DND-41 (cell line): ENCODE results near the gene TEKT4.
"Not testable (repeated sequence)": the region's sequence is repeated elsewhere in the genome, so short reads cannot be mapped to it uniquely, and the experiment has no call there.

Experiments
- ATAC-seq: fragments of 200-7000 bp; cut with Tn5 transposase; 3 replicates; pipeline ENCODE4 v1.9.1; 2021; ENCODE audit warnings: low read depth; ENCODE audit not compliant: insufficient read depth
- DNase-seq: peaks from one replicate; pipeline ENCODE4 v3.0.0-alpha.2; 2020
- H2AFZ ChIP-seq: 2 replicates; pipeline ENCODE4 v1.6.0; 2012; ENCODE audit warnings: low read depth, low read length
- H3K27ac ChIP-seq: 2 replicates; pipeline ENCODE4 v1.5.1; 2012; ENCODE audit warnings: low read length, inconsistent platforms
- H3K27me3 ChIP-seq: fragments of 200-600 bp; sonication (generic); 2 replicates; pipeline ENCODE4 v1.6.0; 2012; ENCODE audit warnings: low read length, mild to moderate bottlenecking, inconsistent platforms; ENCODE audit not compliant: insufficient read depth, poor library complexity
- H3K36me3 ChIP-seq: 2 replicates; pipeline ENCODE4 v1.5.1; 2012; ENCODE audit warnings: low read length, inconsistent platforms; ENCODE audit not compliant: insufficient read depth
- H3K4me1 ChIP-seq: 2 replicates; pipeline ENCODE4 v1.5.1; 2012; ENCODE audit warnings: mild to moderate bottlenecking, low read length; ENCODE audit not compliant: insufficient read depth
- H3K4me2 ChIP-seq: 2 replicates; pipeline ENCODE4 v1.6.0; 2012; ENCODE audit warnings: mild to moderate bottlenecking, moderate library complexity, low read length, inconsistent platforms; ENCODE audit not compliant: insufficient read depth
- H3K4me3 ChIP-seq, 2 experiments: fragments of 200-600 bp in 1 of 2; shearing (Covaris generic) in 1 of 2; 2 replicates each; pipeline ENCODE4 v1.5.1; 2012 to 2016; ENCODE audit warnings: inconsistent platforms in 2 of 2, low read length in 2 of 2, mild to moderate bottlenecking in 2 of 2, low read depth in 1 of 2, moderate library complexity in 1 of 2
- H3K79me2 ChIP-seq: 2 replicates; pipeline ENCODE4 v1.6.0; 2012; ENCODE audit warnings: low read length, inconsistent platforms; ENCODE audit not compliant: insufficient read depth
- H3K9ac ChIP-seq: 2 replicates; pipeline ENCODE4 v1.6.0; 2012; ENCODE audit warnings: low read depth, mild to moderate bottlenecking, inconsistent platforms, low read length, moderate library complexity
- H3K9me3 ChIP-seq: 2 replicates; pipeline ENCODE4 v1.5.1; 2012; ENCODE audit warnings: low read length, moderate library complexity, mild to moderate bottlenecking, inconsistent platforms; ENCODE audit not compliant: insufficient read depth, severe bottlenecking
- H4K20me1 ChIP-seq: 2 replicates; pipeline ENCODE4 v1.6.0; 2012; ENCODE audit warnings: low read length; ENCODE audit not compliant: insufficient read depth
- CTCF ChIP-seq: IDR thresholded peaks from 2 replicates; pipeline ENCODE4 v1.5.1; 2012; ENCODE audit warnings: borderline replicate concordance, low read length, moderate library complexity, mild to moderate bottlenecking; ENCODE audit not compliant: poor library complexity, severe bottlenecking; ENCODE audit errors: extremely low read depth
- EZH2 ChIP-seq: IDR thresholded peaks from 3 replicates; pipeline ENCODE4 v1.6.1; 2012; ENCODE audit warnings: borderline replicate concordance, low read depth, mild to moderate bottlenecking, moderate library complexity, low read length, inconsistent platforms; ENCODE audit not compliant: severe bottlenecking

TEKT4 gene

GRCh38 chr2:94861308-94862152 lies 9.7 kb upstream of the TEKT4 start:
- Histone ChIP-seq H3K4me1 (no peaks in the 10 kb centered on the region), H2AFZ (no peak overlapping the region), H3K79me2 (no peaks in the 10 kb centered on the region), H4K20me1 (no peaks in the 10 kb centered on the region), H3K4me2 (no peak overlapping the region), H3K9me3 (no peaks in the 10 kb centered on the region), H3K4me3 (no peak overlapping the region), H3K36me3 (no peaks in the 10 kb centered on the region), H3K27ac (no peak overlapping the region), H3K27me3 (peaks cover 4% of the 10 kb centered on the region), H3K9ac (no peak overlapping the region)
- TF ChIP-seq EZH2: no peak
- no peak for TF ChIP-seq CTCF
- no peak for ATAC-seq
- DNase-seq: no peak

GRCh38 chr2:94862903-94863302 lies 8.3 kb upstream of the TEKT4 start:
- not testable (repeated sequence) for H3K27ac ChIP-seq, H3K4me1 ChIP-seq, H3K4me3 ChIP-seq, DNase-seq, H3K9ac ChIP-seq, H3K79me2 ChIP-seq, H3K9me3 ChIP-seq, H3K36me3 ChIP-seq, ATAC-seq, H3K27me3 ChIP-seq, H2AFZ ChIP-seq, H4K20me1 ChIP-seq, H3K4me2 ChIP-seq

GRCh38 chr2:94869131-94869530 lies 2.1 kb upstream of the TEKT4 start:
- H3K27ac ChIP-seq: no peak overlapping the region
- ATAC-seq (no peak), DNase-seq (no peak)
- no peaks in the 10 kb centered on the region for H4K20me1 ChIP-seq
- no peak overlapping the region for H3K9ac ChIP-seq
- no peak overlapping the region for H2AFZ ChIP-seq
- no peak overlapping the region for H3K4me2 ChIP-seq
- H3K79me2 ChIP-seq: no peaks in the 10 kb centered on the region
- TF ChIP-seq EZH2 (no peak), CTCF (no peak)
- H3K4me1 ChIP-seq: no peaks in the 10 kb centered on the region
- no peak overlapping the region for H3K4me3 ChIP-seq
- no peaks in the 10 kb centered on the region for H3K9me3 ChIP-seq
- no peaks in the 10 kb centered on the region for H3K36me3 ChIP-seq
- H3K27me3 ChIP-seq: peaks cover 4% of the 10 kb centered on the region

- H3K4me1 ChIP-seq: no peaks in the 10 kb centered on the region
- no peak for ATAC-seq
- no peak overlapping the region for H3K9ac ChIP-seq
- TF ChIP-seq EZH2 (no peak), CTCF (no peak)
- no peaks in the 10 kb centered on the region for H3K9me3 ChIP-seq
- no peak for DNase-seq
- no peak overlapping the region for H2AFZ ChIP-seq
- H3K27me3 ChIP-seq: peaks cover 3% of the 10 kb centered on the region
- H3K36me3 ChIP-seq: no peaks in the 10 kb centered on the region
- no peaks in the 10 kb centered on the region for H4K20me1 ChIP-seq
- no peak overlapping the region for H3K27ac ChIP-seq
- no peaks in the 10 kb centered on the region for H3K79me2 ChIP-seq
- H3K4me3 ChIP-seq: no peak overlapping the region
- H3K4me2 ChIP-seq: no peak overlapping the region
Observed at GRCh38 chr2:94869552-94870439, 1.4 kb upstream of the TEKT4 start.
